Measurements from ENCODE around the gene BCAR3.
"Not testable (repeated sequence)": the region's sequence is repeated elsewhere in the genome, so short reads cannot be mapped to it uniquely, and the experiment has no call there.

BCAR3 gene

DNA sequence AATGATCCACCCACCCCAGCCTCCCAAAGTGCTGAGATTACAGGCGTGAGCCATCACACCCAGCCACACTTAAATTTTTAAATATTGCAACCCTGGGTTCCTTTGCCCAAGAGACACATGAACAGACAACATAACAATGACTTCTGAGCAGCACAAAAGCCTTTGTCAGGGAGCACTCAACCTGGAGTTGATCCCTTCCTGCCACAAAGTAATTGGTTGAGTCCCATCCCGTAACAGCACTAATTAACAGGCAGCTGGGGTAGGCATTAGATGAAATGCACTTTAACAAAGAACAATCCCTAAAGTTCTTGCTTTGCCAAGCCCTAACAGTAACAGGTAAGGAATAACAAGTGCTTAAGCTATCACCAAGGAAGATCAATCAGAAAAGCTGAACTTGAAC is 5.9 kb upstream of the BCAR3 start:
- DNase-seq, result no peak

DNA sequence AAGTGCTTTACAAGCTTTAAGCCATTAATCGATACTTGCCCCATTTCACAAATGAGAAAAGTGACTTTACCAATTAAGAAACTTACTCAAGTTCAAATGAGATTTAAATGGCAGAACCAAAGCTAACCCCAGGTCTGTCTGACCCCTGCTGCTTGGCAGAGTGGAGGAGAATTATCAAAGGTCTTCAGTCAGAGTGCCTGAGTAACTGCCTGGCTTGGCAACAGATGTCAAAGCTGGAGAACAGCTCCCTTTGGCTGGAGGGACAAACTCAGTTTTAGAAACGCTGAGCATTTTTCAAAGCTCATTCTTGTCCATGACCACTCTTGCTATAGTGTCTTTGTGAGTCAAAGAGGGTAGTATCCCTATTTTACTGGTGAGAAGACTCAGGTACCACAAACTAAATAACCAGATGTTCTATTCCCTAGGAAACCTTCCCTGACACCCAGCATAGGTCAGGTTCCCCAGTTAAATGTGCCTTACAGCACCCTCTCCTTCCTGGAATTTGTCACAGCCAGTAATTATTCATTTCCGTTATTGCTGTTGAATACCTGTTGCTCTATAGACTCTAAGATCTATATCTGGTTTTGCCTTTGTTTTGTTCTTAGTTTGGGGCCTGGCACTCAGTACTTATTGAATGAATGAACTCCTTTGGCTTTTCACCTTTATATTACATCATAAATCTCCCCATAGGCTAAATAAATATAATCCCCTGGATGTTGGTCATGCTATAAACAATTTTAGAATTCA is 5.0 kb upstream of the BCAR3 start:
- no peak for DNase-seq

DNA sequence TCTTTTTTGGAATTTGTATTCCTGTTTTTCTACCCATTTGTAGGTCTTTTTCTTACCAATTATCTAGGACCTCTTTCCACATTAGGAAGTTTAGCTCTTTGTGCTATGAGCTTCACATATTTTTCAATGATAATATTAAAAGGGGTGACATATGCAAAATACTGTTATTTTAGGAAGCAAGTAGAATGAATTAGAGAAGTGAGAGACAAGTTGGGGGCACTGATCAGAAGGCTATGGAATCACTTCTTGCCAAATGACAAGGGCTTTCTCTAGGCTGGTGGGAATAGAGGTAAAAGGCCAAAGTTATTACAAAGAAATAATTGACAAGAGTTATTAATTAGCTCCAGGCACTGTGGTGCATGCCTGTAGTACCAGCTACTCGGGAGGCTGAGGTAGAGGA is 4.3 kb upstream of the BCAR3 start:
- no peak for DNase-seq

DNA sequence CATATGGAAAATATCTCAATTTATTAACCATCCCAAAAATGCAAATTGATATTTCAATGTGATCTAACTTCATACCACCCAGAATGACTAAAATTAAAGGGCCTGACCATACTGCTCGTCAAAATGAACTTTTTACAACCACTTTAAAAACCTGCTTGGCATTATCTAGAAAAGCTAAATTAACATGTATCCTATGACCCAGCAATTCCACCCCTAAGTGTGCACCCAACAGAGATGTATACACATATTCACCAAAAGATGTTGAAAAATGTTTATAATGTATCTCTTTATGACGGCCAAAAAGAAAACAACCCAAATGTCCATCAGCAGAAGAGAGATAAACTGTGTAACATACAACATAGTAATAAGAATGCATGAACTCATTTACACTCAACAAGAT is 1.6 kb upstream of the BCAR3 start:
- DNase-seq, result no peak

DNA sequence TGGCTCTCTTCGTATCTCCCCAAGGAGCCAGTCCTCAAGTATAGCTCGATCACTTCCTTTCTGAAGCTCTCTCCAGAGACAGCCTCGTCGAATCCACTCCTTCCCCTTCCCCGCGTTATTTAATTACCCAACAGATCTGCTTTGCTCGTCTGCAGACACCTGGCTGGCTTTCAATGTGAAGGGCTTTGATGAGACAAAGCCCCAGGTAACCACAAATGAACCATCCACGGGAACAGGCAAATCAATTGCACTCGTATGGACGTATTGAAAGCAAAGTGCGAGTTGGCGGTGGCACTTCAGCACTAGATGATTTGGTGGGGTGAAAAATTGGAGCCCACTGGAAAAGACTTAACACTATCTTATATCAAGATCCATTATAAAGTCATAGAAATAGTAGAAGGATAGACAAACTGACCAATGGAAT is 364 bp upstream of the BCAR3 start:
- no peak for DNase-seq

DNA sequence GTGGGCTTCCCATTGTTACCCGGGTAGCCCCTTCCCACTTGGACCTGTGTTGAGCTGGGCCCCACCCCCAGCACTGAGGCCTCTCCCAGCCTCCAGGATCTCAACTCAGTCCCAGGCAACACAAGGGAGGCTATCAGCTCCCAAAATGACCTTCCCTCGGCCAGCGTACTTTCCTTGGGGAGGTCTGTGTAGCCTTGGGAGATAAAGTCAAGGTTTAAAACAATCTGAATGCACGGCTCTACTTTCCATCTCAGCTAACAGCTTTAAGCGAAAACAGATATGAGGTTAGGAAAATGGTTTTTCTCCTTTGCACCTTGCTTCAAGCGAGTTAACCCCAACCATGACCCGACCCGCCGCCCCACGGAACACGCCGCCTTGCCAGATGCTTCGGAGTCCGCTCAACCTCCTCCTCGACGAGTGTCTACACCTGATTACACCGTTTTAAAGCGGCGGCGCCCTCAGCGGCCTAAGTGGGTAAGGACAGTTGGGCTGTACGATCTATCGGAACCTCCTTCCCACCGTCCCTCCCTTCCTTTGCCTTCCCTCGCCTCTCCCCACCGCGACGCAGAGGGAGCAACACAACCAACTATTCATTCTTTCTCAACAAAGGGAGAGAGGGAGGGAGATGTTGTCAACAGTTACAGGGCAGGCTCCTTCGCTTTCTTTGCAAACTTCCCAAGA is 1.1 kb downstream of the BCAR3 start:
- DNase-seq, result peak; percentile 22 to 65

DNA sequence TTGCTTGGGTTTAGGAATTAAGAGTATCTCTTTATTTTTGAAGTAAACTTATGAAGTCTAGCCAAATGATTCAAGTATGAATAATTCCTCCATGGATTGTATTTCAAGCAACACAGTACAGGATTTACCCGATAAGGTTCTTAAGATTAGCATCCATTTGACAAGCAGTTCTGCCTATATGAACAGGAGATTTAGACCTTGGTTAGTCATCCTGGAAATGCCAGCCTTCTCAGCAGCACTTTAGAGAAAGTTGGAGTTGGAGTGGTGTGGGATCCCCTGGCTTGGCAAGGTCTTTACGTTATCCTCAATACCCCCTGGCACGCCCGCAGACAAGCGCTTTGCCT is 1.6 kb downstream of the BCAR3 start:
- DNase-seq, result no peak

DNA sequence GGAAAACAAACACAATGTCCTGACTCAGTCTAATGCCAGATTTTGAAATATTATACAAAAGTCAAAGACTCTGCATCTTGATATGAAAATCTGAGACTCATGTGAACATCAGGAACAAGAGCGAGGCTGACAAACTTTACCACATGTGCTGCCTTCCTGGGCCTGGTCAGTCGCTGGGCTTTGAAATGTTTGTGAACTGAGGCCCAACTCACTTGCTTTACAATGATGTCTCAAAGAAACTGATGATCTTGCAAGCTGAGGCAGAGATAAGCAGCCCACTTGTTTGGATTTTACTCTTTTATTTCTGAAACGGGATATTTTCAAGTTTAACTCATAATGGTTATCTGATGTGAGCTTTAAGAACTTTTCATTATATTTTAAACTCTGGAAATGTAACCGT is 2.1 kb downstream of the BCAR3 start:
- DNase-seq, result no peak

DNA sequence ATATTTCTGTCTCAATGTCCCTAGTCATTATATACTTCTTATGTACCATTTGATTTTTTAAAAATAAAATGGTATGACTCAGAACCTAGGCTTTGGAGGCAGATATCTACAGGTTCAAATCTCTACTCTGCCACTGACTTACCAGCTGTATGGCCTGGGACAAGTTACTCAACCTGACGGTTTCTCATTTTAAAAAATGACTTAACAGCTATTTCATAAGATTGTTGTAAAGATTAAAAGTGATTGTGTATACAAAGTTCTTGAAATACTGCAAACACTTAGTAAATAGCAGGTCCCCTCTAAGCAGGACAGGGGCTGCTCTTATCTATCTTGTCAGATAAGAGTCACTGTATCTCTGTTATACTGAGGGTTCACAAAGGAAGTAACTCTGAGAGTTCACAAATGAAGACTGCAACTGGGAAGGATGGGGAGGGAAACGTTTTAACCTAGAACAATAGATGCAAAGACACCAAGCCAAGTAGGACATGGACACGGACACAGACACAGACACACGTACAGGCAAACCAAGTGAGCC is 2.6 kb downstream of the BCAR3 start:
- DNase-seq, result no peak

DNA sequence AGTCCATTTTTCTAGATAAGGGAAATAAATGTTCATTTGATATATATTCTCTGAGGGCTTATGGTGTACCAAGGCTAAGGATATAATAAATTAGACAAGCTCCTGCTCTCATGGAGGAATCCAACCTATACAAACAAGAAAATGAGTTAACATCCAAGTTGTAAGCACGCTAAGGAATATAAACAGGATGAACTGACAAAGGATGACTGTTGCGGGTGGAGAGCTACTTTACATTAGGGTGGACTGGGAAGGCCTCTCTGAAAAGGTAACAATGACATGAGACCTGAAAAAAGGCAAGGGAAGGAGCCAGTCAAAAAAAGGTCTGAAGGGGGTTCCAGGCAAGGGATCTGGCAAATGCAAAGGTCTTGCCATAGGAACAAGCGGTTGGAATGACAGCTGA is 3.1 kb downstream of the BCAR3 start:
- no peak for DNase-seq

DNA sequence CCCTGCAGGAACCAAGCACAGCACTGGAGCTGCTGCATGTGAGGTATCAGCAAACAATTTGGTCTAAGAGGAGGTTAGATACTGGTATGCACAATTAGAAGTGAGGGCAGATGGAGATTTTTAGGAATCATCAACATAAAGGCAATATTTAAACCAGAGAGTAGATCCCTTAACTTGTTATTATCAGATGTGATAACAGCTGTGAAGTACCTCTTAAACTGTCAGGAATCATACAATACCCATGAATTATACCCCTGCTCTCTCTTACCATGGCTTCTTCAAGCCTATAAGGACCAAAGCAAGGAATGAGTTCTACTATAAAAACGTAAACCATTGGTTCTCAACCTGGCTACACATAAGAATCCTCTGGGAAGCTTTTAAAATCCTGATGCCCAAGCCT is 3.9 kb downstream of the BCAR3 start:
- DNase-seq, result no peak

DNA sequence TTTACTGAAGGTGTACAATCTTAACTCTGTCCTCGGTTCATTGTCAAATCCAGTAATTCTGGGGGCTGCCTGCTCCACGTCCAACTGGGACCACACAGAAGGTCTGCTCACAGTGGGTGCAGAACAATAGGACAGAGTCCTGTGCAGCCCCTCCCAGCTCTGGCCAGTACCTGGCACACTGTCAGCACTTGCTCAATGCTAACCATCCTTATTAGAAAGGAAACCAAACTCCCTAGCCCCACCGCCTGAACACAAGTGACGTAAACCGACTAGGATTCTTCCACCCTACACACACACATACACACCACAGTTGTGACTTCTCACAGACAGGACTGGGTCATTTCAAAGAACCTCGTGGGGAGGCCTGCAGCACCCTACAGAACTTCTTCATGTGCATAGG is 5.2 kb downstream of the BCAR3 start:
- no peak for DNase-seq

DNA sequence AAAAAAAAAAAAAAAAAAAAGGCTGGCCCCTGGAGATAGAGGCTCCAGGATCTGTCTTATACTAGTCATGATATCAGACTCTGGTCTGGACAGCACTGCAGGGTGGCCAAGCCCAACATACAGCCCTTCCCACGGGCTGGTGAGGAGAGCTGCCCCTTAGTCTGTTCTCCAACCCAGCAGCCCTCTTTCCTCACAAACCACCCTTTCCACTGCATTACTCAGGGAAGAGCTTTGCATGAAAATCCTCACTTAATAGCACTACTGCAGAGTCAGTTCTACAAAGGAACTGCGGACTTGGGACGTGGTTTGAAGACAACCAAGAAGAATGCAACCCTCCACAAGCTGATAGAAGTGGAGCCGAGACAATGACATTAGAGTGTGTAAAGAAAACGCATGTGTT is 5.7 kb downstream of the BCAR3 start:
- DNase-seq, result no peak

DNA sequence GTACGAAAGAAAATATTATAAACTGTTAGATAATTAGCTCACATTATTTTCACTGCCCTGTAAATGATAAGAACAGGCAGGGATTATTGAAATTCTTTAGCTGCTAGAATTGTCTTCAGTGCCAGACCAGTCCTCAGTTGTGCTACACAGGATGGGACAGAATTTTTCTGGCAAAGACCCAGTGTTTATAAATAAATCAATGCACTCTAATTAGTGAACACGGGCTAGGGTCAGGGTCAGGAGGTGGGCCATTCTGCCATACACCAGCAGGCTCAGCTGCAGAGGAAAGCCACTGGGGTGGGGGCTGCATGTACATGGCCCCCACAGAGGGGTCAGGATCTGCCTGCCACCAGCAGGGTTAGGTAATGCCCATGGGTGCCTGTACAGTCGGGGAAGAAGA is 6.4 kb downstream of the BCAR3 start:
- no peak for DNase-seq

DNA sequence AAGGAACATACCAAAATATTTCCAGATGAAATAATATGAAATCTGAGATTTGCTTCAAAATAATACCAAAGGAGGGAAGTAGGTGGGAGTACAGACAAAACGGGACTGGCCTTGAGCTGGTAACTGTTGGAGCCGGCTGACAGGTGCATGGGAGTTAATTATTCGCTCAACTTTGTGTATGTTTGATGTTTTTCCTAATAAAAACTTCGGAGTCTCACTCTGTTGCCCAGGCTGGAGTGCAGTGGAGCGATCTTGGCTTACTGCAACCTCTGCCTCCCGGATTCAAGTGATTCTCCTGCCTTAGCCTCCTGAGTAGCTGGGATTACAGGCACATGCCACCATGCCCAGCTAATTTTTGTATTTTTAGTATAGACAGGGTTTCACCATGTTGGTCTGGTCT is 7.6 kb downstream of the BCAR3 start:
- DNase-seq, result not testable (repeated sequence)

DNA sequence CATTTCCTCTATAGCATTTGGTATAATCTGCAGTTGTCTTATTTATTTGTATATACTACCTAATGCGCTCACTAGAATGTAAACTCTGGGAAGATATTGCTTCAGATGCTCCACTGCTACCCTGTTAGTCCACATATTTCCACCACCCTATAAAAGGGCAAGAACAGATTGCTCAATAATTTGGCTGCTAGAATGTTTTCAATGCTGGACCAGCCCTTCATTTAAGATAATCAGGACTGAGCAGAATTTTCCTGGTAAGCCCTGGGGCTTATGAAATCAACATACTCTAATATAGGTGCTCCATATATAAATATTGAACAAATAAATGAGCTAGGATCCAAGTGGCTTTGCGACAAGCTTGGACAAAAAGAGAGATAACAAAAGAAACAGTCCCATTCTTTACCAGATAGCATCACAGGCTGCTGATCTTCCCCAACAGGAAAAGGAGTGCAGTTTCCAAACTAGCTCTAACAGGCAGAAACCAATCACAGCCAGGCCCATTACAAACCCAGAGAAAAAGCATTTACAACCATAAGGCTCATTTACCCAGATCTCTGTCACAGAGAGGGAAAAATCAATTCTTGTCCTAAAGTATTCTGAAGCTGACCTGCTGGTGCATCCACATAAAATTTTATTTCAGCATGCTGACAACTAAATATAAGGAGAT is 8.3 kb downstream of the BCAR3 start:
- no peak for DNase-seq

DNA sequence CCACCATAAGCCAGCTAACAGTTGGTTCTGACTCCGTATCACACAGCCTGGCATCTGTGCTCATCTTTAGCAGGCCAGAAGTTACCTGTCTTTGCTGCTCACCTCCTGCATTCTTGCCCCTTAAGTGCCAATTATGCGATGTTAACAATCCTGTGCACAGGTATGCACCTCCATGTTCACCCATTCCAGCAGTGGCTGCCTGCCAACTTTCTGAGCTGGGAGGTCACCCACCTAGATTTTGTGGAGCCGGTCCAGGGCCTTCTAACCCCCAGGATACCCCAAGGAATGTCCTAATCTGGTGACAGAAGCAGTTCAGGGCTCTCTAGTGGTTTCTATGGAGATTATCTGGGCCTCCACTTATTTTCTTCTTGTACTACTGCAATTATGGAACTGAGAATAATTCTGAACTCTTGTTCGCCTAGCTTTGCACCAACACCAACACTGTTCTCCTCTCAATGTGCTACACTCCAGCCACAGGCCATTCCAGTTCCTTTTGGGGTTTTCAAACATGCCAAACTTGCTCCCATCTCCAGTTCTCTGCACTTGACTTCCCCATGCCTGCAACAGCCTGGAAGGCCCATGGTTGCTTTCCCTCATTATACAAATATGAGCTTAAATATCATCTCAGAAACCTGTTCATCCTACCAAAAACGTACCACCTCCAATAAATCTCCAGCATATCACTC is 9.0 kb downstream of the BCAR3 start:
- DNase-seq, result no peak

DNA sequence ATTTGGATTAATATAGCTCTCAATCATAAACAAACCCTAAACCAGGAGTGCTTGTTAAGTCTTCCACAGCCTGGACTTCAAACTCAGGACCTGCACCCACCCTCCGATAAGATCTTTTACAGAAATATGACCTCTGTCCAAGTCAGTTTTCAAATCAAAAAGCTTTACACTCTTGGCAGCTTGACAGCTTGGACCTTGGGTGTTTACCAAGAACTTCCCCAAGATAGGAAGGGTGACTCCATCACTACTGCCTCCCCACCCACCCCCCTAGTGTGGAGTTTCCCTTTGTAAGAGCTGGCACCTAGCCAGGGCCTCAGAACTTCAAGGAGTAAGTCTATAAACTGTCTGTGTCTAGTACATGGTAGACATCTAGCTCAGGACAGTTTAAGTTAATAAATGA is 9.6 kb downstream of the BCAR3 start:
- DNase-seq, result peak in 1 of 2 donors; percentile 40

DNA sequence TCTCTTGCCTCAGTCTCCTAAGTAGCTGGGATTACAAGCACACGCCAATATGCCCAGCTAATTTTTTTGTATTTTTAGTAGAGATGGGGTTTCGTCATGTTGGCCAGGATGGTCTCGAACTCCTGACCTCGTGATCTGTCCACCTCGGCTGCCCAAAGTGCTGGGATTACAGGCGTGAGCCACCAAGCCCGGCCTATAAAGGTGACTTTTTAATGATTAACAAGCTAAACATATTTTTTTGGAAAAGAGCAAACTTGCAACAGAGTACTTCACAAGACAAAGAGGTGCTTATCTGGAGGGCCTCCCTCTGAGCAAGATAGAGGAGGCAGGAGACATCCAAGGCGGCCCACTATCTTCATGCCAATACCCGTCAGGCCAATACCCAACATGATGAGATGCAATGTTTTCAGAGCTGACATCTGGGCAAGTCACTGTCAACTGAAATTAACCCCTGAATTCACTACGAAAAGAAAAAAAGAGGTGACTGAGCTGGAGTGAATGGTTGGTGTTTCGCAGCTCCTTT is 10.5 kb downstream of the BCAR3 start:
- DNase-seq, result no peak

DNA sequence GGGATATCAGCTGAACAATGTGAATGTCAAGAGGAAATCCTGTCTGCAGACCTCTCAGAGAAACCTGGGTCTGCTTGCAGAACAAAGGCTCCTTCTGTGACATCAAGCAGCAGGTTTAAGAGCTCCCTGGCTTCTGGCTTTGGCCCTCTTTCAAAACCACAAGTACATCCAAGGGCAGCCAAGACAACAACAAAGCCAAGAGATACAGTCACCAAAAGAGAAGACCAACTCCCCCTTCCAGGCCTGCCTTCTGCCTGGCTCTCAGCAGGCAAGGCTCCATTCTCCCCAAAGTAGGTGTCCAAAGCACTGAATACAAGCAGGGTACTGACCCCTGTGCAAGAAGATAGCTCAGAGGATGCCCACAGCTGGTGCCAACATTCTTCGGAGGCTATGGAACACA is 11.5 kb downstream of the BCAR3 start:
- no peak for DNase-seq

DNA sequence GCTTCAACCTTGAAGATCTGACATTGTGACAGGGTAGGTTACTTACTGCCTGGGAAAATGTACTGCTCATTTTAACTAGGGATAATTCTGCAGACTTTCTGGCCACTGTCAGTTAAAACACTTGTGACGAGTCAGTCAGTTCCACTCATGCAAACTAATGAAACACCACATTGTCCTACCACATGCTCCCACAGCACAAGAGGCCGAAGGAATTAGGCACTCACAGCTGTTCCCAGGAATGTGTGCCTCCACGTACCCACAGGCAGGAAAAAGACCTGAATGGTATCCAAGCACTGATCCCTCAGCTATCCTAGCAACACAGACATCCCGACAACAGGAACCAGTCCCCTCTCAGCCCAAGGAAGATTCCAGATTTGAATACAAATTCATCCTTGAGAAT is 12.3 kb downstream of the BCAR3 start:
- DNase-seq, result no peak

DNA sequence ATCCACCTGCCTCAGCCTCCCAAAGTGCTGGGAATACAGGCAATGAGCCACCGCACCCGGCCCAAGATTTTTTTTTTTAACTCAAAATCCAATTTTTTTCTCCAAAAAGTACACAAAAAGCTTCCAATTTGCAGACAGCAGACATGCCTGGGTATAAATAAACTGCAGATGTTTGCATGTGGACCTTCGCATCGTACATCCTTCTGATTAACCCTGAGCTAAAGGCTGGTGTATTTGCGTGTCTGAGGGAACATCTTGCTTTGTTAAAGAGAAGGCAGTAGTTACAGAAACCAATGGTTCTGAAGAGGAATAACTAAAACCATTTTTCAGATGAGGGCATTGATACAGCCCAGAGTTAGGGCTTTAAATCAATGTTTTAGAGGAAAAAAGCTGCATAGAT is 12.7 kb downstream of the BCAR3 start:
- DNase-seq, result no peak

DNA sequence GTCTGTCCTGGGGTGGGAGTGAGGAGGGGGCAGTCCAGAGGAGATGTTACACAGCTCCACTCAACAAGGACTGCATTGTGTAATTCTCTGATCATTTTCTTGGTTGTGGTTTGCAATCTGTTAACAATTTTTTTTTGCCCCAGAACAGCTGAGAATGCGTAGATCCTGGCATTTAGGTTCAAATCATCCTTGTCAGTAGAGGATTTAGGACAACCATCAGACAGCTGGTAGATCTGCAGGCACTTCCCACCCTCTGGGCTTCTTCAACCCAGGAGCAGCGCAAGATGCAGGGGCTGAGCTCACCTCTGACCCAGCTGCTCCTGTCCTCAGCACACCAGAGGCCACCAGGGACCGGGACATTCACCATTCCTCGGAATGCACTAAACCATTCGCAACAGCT is 13.5 kb downstream of the BCAR3 start:
- no peak for DNase-seq
